ENCODE data around the gene C12orf57. TPM values are rescaled to one million over a fixed set of nuclear protein-coding genes. Genes with fewer than 3 reads are reported as not detected.

The C12orf57 gene, protein sequence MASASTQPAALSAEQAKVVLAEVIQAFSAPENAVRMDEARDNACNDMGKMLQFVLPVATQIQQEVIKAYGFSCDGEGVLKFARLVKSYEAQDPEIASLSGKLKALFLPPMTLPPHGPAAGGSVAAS
- 259 to 304 TPM (median 287 TPM) in 5 replicates for total RNA-seq (2022; extraction: Qiagen RNA extraction; ENCODE audit: low read depth)

DNA sequence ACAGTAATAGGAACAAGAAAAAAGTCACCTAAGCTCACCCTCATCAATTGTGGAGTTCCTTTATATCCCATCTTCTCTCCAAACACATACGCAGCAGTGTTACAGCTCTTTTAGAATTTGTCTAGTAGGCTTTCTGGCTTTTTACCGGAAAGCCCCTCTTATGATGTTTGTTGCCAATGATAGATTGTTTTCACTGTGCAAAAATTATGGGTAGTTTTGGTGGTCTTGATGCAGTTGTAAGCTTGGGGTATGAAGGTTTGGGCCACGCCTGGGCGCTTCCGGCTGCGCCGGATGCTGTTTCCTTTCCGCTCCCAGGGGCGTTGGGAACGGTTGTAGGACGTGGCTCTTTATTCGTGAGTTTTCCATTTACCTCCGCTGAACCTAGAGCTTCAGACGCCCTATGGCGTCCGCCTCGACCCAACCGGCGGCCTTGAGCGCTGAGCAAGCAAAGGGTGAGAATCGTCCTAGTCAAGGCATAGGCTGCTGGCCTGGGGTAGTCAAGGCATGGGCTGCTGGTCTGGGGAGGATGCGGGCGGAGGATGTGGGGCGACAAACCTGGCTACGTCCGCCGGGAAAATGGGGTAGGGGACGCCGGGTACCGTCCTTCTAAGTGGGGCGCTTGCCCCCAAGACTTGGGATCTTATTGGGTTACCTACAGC lies at the start of gene C12orf57, which contains the start of gene RNU7-1:
C12orf57 (plus strand) TSS at position 301 of the 659 bp plus-strand sequence; CDS start at position 401, 100 bp downstream.
RNU7-1 (plus strand) TSS at position 95 of the 659 bp plus-strand sequence.

DNA sequence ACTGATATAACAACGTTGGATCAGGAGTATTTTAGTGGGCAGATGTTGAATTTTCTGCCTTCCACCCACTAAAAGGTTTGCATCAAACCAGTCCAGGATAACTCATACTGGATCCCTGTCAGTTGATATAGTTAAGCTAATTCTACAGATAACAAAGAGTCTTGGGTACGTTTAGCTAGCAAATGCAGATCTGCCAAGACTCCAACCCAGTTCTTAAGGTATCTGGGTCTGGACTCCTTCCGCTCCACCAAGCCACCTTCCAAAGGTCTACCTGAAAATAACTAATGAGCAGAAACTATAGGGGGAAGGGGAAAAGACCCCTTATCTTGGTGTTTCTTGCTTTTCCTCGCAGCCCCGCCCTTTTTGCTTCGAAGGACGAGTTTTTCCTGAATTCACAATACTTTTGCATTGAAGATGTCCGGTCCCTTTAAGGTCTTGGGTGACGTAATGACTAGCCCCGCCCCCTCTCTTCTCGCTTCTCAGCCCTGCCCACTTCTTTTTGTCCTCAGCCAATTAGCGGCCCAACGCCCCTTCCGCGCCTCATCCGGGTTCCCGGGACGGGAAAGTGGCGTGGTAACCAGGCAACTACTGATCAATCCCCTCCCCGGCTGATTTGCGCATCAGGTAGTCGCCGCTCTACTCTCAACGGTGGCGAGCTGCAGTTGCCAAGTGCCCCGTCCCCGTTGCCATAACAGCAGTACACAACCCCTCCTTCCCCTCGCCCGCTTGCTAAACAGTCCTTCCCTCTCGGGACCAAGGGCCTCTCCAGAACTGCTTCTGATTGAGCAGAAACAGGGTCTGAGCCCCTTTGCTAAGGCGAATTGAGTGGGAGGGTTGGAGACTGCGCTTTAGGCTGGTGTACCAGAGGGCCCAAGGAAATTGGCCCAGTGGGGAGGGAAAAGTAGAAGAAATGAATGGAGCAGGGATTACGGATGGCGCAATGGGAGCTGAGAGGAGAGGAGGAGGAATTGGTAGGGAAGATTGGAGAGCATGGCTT lies 39.2 kb upstream of the C12orf57 start, which contains the start of gene LRRC23:
LRRC23 (plus strand) TSS at position 543 of the 997 bp plus-strand sequence. CDS start 812 bp downstream, outside the sequence.

DNA sequence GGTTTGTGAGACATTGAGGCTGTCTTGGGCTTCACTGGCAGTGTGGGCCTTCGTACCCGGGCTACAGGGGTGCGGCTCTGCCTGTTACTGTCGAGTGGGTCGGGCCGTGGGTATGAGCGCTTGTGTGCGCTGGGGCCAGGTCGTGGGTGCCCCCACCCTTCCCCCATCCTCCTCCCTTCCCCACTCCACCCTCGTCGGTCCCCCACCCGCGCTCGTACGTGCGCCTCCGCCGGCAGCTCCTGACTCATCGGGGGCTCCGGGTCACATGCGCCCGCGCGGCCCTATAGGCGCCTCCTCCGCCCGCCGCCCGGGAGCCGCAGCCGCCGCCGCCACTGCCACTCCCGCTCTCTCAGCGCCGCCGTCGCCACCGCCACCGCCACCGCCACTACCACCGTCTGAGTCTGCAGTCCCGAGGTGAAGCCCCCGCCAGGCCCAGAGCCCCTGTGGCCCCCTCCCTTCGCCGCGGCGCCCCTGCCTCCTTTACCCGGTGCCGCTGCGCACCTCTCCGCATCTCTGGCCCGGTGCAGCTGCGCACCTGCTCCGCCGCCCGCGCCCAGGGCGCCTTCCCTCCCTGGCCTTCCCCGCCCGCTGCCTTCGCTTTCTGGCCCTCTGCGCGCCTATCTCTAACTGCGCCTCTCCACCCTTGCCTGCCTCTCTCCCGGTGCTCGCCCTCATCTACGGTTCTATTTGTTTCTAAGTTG lies 29.4 kb upstream of the C12orf57 start, which contains the start of gene ENO2:
ENO2 (plus strand) TSS at position 335 of the 701 bp plus-strand sequence. CDS start 1,253 bp downstream, outside the sequence.

DNA sequence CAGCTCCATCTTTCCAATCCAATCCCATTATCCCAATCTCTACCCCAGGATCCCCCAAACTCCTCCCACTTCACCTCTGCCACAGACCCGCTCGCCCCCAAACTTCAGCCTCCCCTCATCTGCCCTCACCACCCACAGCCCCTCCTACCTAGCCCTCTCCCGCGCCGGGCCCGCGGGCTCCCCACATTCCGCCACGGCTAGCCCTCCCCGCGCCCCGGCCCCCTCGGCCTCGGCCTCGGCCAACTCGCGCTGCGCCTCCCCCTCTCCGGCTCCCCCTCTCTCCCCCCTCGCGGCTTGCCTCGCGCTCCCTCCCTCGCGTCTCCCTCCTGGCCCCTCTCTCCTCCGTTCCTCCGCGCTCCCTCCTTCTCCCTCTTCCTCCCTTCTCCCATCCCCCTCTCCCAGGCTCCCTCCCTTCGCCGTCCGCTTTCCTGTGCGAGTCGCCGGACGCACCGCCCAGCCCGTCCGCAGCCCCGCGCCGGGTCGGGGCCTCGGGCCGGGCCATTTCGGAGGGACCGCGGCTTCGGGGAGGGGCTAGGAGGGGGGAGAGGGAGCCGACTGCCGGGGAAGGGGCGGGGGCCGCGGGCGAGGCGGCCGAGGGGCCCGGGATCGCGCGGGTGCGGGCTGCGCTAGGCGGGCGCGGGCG lies 16.3 kb upstream of the C12orf57 start, which contains the start of gene ATN1:
ATN1 (plus strand) TSS at position 581 of the 643 bp plus-strand sequence. CDS start 6,043 bp downstream, outside the sequence.

DNA sequence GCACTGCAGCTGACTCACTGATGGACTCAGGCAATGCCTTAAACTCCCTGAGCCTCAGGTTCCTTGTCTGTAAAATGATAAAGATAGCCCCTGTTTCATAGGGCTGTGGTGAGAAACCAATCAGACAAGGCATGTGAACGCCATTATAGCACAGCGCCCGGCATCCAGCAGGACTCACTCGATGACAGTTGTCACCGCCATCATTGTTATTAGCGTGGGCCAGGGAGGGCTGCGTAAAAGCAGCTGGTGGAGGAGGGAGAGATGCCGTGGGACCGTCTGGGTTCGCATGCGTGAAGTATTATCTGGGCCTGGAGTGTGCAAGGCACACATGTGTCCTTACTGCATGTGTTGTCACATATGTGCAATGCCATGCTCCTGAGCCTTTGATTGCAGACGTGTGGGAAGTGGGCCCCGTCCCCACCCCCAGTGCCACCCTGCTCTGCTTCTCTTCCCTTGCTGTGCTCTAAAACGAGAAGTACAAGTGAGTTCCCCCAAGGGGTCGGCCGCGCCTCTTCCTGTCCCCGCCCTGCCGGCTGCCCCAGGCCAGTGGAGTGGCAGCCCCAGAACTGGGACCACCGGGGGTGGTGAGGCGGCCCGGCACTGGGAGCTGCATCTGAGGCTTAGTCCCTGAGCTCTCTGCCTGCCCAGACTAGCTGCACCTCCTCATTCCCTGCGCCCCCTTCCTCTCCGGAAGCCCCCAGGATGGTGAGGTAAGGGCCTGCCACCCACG lies 7.2 kb downstream of the C12orf57 start, which contains the start of gene PTPN6:
PTPN6 (plus strand) TSS at position 546 of the 730 bp plus-strand sequence; CDS start at position 703, 157 bp downstream.

Other genes with a start within 250 kb of the C12orf57 start
- gene PIANP, start 243.2 kb upstream of the C12orf57 start, total RNA-seq (2022; extraction: Qiagen RNA extraction; ENCODE audit: low read depth), result 0.51 to 1.1 TPM (median 0.81 TPM) in 5 replicates
- gene COPS7A, start 220.0 kb upstream of the C12orf57 start, total RNA-seq (2022; extraction: Qiagen RNA extraction; ENCODE audit: low read depth), result 45.2 to 57.8 TPM (median 55.4 TPM) in 5 replicates
- 260 to 330 TPM (median 311 TPM) in 5 replicates for gene MLF2, start 190.9 kb upstream of the C12orf57 start, total RNA-seq (2022; extraction: Qiagen RNA extraction; ENCODE audit: low read depth)
- gene PTMS, start 177.7 kb upstream of the C12orf57 start, total RNA-seq (2022; extraction: Qiagen RNA extraction; ENCODE audit: low read depth), result 655 to 1,143 TPM (median 965 TPM) in 5 replicates
- 0.69 to 1.6 TPM (median 1.3 TPM) in 5 replicates for gene LAG3, start 171.5 kb upstream of the C12orf57 start, total RNA-seq (2022; extraction: Qiagen RNA extraction; ENCODE audit: low read depth)
- gene CD4, start 154.5 kb upstream of the C12orf57 start, total RNA-seq (2022; extraction: Qiagen RNA extraction; ENCODE audit: low read depth), result not detected in 5 replicates
- 0.22 to 1.1 TPM (median 0.49 TPM) in 5 replicates for gene GPR162, start 122.2 kb upstream of the C12orf57 start, total RNA-seq (2022; extraction: Qiagen RNA extraction; ENCODE audit: low read depth)
- gene P3H3, start 115.6 kb upstream of the C12orf57 start, total RNA-seq (2022; extraction: Qiagen RNA extraction; ENCODE audit: low read depth), result 20.6 to 31.4 TPM (median 26.1 TPM) in 5 replicates
- 1.0 to 3.0 TPM (median 1.9 TPM) in 5 replicates for gene GNB3, start 103.1 kb upstream of the C12orf57 start, total RNA-seq (2022; extraction: Qiagen RNA extraction; ENCODE audit: low read depth)
- gene CDCA3, start 92.7 kb upstream of the C12orf57 start, total RNA-seq (2022; extraction: Qiagen RNA extraction; ENCODE audit: low read depth), result 77.3 to 87.9 TPM (median 81.9 TPM) in 5 replicates
- gene USP5, start 91.9 kb upstream of the C12orf57 start, total RNA-seq (2022; extraction: Qiagen RNA extraction; ENCODE audit: low read depth), result 74.4 to 95.2 TPM (median 79.1 TPM) in 5 replicates
- gene TPI1, start 76.5 kb upstream of the C12orf57 start, total RNA-seq (2022; extraction: Qiagen RNA extraction; ENCODE audit: low read depth), result 1,427 to 1,634 TPM (median 1,600 TPM) in 5 replicates
- 15.4 to 25.5 TPM (median 22.8 TPM) in 5 replicates for gene SPSB2, start 70.7 kb upstream of the C12orf57 start, total RNA-seq (2022; extraction: Qiagen RNA extraction; ENCODE audit: low read depth)
- gene LRRC23, start 39.2 kb upstream of the C12orf57 start, total RNA-seq (2022; extraction: Qiagen RNA extraction; ENCODE audit: low read depth), result 16.6 to 19.4 TPM (median 18.2 TPM) in 5 replicates
- gene ENO2, start 29.4 kb upstream of the C12orf57 start, total RNA-seq (2022; extraction: Qiagen RNA extraction; ENCODE audit: low read depth), result 36.1 to 43.9 TPM (median 38.6 TPM) in 5 replicates
- 46.3 to 79.4 TPM (median 70.1 TPM) in 5 replicates for gene ATN1, start 16.1 kb upstream of the C12orf57 start, total RNA-seq (2022; extraction: Qiagen RNA extraction; ENCODE audit: low read depth)
- gene RNU7-1, start 206 bp upstream of the C12orf57 start, total RNA-seq (2022; extraction: Qiagen RNA extraction; ENCODE audit: low read depth), result not detected in 5 replicates
- 9.5 to 14.0 TPM (median 11.9 TPM) in 5 replicates for gene PTPN6, start 7.3 kb downstream of the C12orf57 start, total RNA-seq (2022; extraction: Qiagen RNA extraction; ENCODE audit: low read depth)
- gene PHB2, start 26.6 kb downstream of the C12orf57 start, total RNA-seq (2022; extraction: Qiagen RNA extraction; ENCODE audit: low read depth), result 303 to 358 TPM (median 334 TPM) in 5 replicates
- gene EMG1, start 26.9 kb downstream of the C12orf57 start, total RNA-seq (2022; extraction: Qiagen RNA extraction; ENCODE audit: low read depth), result 61.3 to 85.1 TPM (median 67.4 TPM) in 5 replicates
- 33.9 to 38.3 TPM (median 36.4 TPM) in 5 replicates for gene LPCAT3, start 74.5 kb downstream of the C12orf57 start, total RNA-seq (2022; extraction: Qiagen RNA extraction; ENCODE audit: low read depth)
- gene C1S, start 116.7 kb downstream of the C12orf57 start, total RNA-seq (2022; extraction: Qiagen RNA extraction; ENCODE audit: low read depth), result 38.1 to 57.7 TPM (median 45.5 TPM) in 5 replicates
- 25.4 to 46.6 TPM (median 28.4 TPM) in 5 replicates for gene C1R, start 148.4 kb downstream of the C12orf57 start, total RNA-seq (2022; extraction: Qiagen RNA extraction; ENCODE audit: low read depth)
- gene C1RL, start 165.2 kb downstream of the C12orf57 start, total RNA-seq (2022; extraction: Qiagen RNA extraction; ENCODE audit: low read depth), result 9.8 to 15.2 TPM (median 11.2 TPM) in 5 replicates
- not detected in 5 replicates for gene RBP5, start 184.9 kb downstream of the C12orf57 start, total RNA-seq (2022; extraction: Qiagen RNA extraction; ENCODE audit: low read depth)
- gene CLSTN3, start 186.3 kb downstream of the C12orf57 start, total RNA-seq (2022; extraction: Qiagen RNA extraction; ENCODE audit: low read depth), result 11.3 to 15.3 TPM (median 14.5 TPM) in 5 replicates
- 27.0 to 36.0 TPM (median 31.8 TPM) in 5 replicates for gene PEX5, start 245.7 kb downstream of the C12orf57 start, total RNA-seq (2022; extraction: Qiagen RNA extraction; ENCODE audit: low read depth)

Data from A549 treated with RU486 at 1 μM for 4 hours (cell line).